ENCODE measurements around the gene NMNAT3.

The NMNAT3 gene

DNA sequence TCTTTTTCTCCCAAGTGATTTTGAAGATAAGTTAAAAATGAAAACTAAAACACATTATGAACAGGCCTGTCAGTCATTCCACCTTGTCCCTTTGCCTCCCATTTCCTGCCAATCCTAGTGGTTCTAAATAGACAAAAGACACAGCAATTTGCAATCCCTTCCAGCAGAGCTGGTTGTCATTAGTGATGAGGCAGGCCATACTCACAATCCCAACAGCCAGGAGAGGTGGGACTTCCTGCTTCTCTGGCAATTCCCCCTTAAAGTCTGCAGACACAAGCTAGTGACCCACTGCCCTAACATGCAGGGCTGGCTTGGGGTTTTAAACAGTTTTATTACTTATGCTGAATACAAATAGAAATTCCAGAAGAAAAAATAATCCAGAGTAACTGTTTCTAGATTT, 99.9 kb downstream of the NMNAT3 start:
- no peaks in the 10 kb centered on the region for H3K36me3 ChIP-seq (ENCODE audit: insufficient read depth, low read length)
- DNase-seq (ENCODE audit: low read depth, low spot score) = no peak
- H3K4me3 ChIP-seq = no peak overlapping the region
- H3K27ac ChIP-seq = no peak overlapping the region
- H3K9ac ChIP-seq (ENCODE audit: insufficient read length) = no peak overlapping the region
- H3K9me3 ChIP-seq (ENCODE audit: low read depth, low read length) = no peaks in the 10 kb centered on the region
- TF ChIP-seq EZH2 (IDR thresholded peaks at IDR 0.05) (no peak), POLR2AphosphoS5 (IDR thresholded peaks at IDR 0.05; ENCODE audit: borderline replicate concordance, low read depth, low read length) (no peak), FOXP2 (optimal IDR thresholded peaks at IDR 0.05; ENCODE audit: control extremely low read depth, extremely low read length, insufficient read depth) (no peak)

DNA sequence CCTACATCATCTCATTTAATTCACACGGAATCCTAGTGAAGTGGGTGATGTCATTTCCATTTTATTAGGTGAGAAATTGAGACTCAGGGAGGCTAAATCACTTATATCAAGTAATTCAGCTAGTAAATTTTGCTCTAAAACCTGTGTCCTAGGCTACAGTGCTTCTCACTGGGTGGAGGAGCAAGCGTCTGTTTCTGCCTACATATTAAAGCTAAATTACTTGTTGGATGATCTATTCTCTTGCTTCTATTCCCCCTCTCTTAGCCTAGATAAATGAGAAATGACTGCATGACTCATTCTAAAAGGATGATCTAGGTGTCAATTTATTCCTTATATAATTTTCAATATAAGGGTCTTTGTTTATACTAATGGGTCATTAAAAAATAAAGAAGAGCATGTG, 100.4 kb downstream of the NMNAT3 start:
- DNase-seq (ENCODE audit: low read depth, low spot score) = no peak
- no peaks in the 10 kb centered on the region for H3K36me3 ChIP-seq (ENCODE audit: insufficient read depth, low read length)
- H3K27ac ChIP-seq = no peak overlapping the region
- no peaks in the 10 kb centered on the region for H3K9me3 ChIP-seq (ENCODE audit: low read depth, low read length)
- no peak overlapping the region for H3K4me3 ChIP-seq
- TF ChIP-seq FOXP2 (optimal IDR thresholded peaks at IDR 0.05; ENCODE audit: control extremely low read depth, extremely low read length, insufficient read depth) (no peak), EZH2 (IDR thresholded peaks at IDR 0.05) (no peak), POLR2AphosphoS5 (IDR thresholded peaks at IDR 0.05; ENCODE audit: borderline replicate concordance, low read depth, low read length) (no peak)
- no peak overlapping the region for H3K9ac ChIP-seq (ENCODE audit: insufficient read length)

DNA sequence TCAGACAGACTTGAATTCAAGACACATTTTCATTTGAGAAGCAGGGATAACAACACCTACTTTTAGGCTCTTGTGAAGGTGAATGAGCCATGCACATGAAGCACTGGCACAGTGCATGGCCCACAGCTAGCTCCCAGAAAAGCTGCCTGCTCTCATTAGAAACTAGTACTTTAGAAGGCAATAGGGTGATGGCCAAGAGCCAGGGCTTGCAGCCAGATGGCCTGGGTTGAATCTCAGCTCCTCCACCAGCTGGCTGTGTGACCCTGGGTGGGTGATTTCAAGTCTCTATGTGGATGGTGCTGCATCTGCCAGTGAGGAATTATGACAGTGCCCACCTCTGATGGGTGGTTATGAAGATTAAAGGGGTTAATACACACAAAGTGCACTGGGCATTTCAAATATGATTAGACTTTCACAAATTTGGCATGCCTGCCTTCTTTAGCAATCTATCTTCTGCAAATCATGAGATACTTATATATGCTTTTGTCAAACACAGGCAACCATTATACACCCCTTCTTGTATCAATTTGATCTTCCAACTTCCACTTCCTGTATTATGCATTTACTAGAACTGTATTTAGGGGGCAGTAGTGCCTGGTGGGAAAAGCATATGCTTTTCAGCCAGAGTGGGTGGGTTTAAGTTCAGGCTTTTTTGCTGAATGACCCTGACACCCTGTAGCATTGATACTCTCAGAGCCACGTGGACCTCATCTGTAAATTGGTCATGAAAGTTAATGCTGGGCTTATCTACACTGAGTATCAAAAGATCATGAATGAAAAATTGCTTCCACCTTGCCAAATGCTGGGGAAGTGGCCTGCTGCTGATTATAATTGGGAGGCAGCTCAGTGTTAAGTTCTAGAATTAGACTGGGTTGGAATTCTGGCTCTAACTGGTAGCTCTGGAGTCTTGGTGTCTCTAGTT, 103.5 kb downstream of the NMNAT3 start:
- Histone ChIP-seq H3K9ac (ENCODE audit: insufficient read length) (peak overlapping the region; percentile 49), H3K4me3 (peak overlapping the region; percentile 48; the same call in 1 of the 2 replicates), H3K36me3 (ENCODE audit: insufficient read depth, low read length) (no peaks in the 10 kb centered on the region), H3K27ac (peak overlapping the region; percentile 96), H3K9me3 (ENCODE audit: low read depth, low read length) (no peaks in the 10 kb centered on the region)
- TF ChIP-seq EZH2 (IDR thresholded peaks at IDR 0.05) = no peak
- no peak for TF ChIP-seq POLR2AphosphoS5 (IDR thresholded peaks at IDR 0.05; ENCODE audit: borderline replicate concordance, low read depth, low read length)
- no peak for TF ChIP-seq FOXP2 (optimal IDR thresholded peaks at IDR 0.05; ENCODE audit: control extremely low read depth, extremely low read length, insufficient read depth)
- DNase-seq (ENCODE audit: low read depth, low spot score) = no peak

DNA sequence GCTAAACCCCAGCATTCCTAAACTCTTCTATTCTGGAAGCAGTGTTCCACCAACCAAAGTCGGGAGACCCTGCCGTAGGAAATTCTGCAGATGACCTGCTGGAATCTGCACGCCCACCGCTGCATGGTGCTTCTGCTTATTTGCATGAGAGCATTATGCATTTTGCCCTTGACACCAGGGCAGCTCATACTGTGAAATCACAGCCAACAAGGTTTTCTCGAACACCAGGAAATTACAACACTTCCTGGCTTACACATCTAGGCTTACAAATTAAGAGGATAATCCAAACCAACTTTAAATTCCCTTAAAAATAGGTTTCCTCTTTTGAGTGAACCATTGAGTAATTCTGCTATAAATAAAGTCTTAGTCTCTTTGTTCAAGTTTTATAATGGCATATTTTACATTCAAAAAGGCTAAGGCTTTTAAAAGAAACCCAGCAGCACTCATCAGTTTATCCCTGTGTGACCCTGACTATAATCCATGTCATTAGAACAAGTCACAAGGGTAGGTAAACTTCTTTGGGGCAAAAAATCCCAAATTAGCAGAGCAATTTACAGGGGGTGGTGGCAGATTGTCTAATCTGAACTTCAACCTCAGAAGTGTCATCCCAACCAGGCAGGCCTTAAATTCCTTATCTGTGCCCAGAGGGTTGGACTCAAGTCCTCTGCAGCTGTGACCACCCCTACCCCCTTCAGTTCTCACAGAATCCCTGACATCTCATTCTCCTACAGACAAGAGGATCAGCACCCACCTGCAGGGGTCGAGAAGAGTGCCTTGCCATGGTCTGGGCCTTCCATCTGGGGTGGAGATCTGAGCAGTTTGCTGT, 104.7 kb downstream of the NMNAT3 start:
- peak overlapping the region; percentile 48 for H3K4me3 ChIP-seq
- H3K9ac ChIP-seq (ENCODE audit: insufficient read length) = peak overlapping the region; percentile 49
- H3K9me3 ChIP-seq (ENCODE audit: low read depth, low read length) = no peaks in the 10 kb centered on the region
- H3K27ac ChIP-seq = peak overlapping the region; percentile 96
- no peaks in the 10 kb centered on the region for H3K36me3 ChIP-seq (ENCODE audit: insufficient read depth, low read length)
- TF ChIP-seq EZH2 (IDR thresholded peaks at IDR 0.05) = no peak
- TF ChIP-seq POLR2AphosphoS5 (IDR thresholded peaks at IDR 0.05; ENCODE audit: borderline replicate concordance, low read depth, low read length) = peak; percentile 70; the same call in 1 of the 2 replicates
- no peak for TF ChIP-seq FOXP2 (optimal IDR thresholded peaks at IDR 0.05; ENCODE audit: control extremely low read depth, extremely low read length, insufficient read depth)
- DNase-seq (ENCODE audit: low read depth, low spot score) = peak; percentile 98

DNA sequence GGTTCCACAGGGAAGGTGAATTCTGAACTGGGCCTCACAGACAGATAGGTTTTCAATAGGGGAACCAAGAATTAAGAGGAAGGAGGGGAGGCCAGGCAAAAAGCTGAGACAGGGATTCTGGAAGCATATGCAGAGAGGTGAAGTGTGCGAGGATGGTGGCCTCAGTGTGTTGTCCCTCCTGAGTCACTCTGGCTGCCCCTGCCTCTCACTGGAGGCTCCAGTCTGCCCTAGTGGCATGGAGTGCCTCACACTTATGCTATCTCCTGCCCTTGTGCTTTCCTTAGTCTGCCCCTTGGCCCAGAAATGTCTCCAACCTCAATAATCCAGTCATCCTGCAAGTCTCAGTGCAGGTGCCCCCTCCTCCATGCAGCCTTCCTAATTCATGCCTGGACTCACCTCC, 106.1 kb downstream of the NMNAT3 start:
- Histone ChIP-seq H3K9ac (ENCODE audit: insufficient read length) (no peak overlapping the region), H3K9me3 (ENCODE audit: low read depth, low read length) (no peaks in the 10 kb centered on the region), H3K27ac (no peak overlapping the region; the same call in 1 of the 2 replicates), H3K36me3 (ENCODE audit: insufficient read depth, low read length) (no peaks in the 10 kb centered on the region), H3K4me3 (no peak overlapping the region)
- TF ChIP-seq POLR2AphosphoS5 (IDR thresholded peaks at IDR 0.05; ENCODE audit: borderline replicate concordance, low read depth, low read length) (no peak), EZH2 (IDR thresholded peaks at IDR 0.05) (no peak), FOXP2 (optimal IDR thresholded peaks at IDR 0.05; ENCODE audit: control extremely low read depth, extremely low read length, insufficient read depth) (no peak)
- DNase-seq (ENCODE audit: low read depth, low spot score) = no peak

DNA sequence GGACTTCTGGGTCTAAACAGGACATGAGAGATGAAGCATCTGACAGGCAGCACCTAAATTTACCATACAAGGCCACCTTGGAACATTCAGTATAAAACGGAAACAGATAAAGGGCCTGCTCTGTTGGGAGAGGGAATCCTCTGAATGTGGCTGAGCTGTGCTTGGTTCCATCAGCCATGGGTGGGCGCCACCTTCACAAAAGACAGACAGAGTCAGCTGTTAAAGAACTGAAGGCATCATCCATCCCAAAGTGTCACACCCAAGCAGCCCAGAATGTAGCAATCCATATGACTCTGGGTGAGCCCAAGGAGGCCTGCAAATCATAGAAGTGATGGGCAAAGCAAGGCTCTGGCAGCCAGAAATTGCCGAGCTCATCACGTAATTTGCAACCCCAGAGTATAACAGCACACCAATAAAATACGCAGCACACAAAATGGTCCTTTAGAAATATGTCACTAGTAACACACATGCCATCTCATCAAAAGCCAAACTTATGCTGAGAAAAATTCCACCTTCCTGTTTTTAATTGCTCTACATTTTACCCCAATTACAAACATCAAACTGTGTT, 113.4 kb downstream of the NMNAT3 start:
- no peak for DNase-seq (ENCODE audit: low read depth, low spot score)
- Histone ChIP-seq H3K4me3 (no peak overlapping the region), H3K9me3 (ENCODE audit: low read depth, low read length) (no peaks in the 10 kb centered on the region), H3K27ac (peak overlapping the region; percentile 81), H3K9ac (ENCODE audit: insufficient read length) (no peak overlapping the region), H3K36me3 (ENCODE audit: insufficient read depth, low read length) (no peaks in the 10 kb centered on the region)
- TF ChIP-seq EZH2 (IDR thresholded peaks at IDR 0.05) (no peak), POLR2AphosphoS5 (IDR thresholded peaks at IDR 0.05; ENCODE audit: borderline replicate concordance, low read depth, low read length) (no peak), FOXP2 (optimal IDR thresholded peaks at IDR 0.05; ENCODE audit: control extremely low read depth, extremely low read length, insufficient read depth) (no peak)

DNA sequence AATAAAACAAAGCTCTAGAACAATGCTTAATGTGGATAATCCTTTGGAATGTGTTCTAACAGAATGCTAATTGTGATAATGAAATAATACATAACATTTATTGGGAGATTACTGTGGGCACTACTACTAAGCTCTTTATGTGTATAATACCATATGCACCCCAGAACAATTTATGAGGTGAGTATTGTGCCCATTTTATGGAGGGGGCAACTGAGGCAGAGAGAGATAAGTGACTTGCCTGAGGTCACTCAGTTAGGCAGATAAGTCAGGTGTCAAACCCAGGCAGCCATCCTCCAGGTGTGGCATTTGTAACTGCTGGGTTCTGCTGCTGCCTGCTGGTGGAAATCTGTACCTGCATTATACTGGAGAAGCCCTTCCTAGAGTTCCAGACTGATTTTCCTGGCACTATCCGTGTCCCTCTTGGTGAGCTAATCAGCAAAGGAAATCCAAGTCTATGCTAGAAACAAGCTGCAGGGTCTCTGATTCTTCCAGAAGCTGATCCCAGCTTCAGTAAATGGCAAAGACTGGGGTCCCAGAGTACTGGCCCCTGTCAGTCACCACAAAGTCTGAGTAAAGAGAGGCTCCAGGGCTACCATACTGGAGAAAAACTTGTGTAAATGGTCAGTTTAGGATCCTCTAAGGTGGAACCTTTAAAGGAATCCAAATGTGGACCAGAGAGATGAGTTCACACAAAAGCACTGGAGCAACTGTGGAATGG, 115.7 kb downstream of the NMNAT3 start:
- Histone ChIP-seq H3K9me3 (ENCODE audit: low read depth, low read length) (no peaks in the 10 kb centered on the region), H3K36me3 (ENCODE audit: insufficient read depth, low read length) (no peaks in the 10 kb centered on the region), H3K27ac (no peak overlapping the region), H3K9ac (ENCODE audit: insufficient read length) (no peak overlapping the region), H3K4me3 (no peak overlapping the region)
- no peak for TF ChIP-seq FOXP2 (optimal IDR thresholded peaks at IDR 0.05; ENCODE audit: control extremely low read depth, extremely low read length, insufficient read depth)
- DNase-seq (ENCODE audit: low read depth, low spot score) = no peak

Data from SK-N-MC (cell line).